Right lobe of liver (tissue), 4 donors: Measurements from ENCODE around the gene TGFB1I1.

Experiments used
- CTCF ChIP-seq, 4 donors: fragments of 200-600 bp in 3 of 4; fragments of 450-650 bp in 1 of 4; IDR thresholded peaks; one replicate each; pipeline versions ENCODE4 v1.5.1 to v1.8.0; 2016 to 2022; ENCODE audit warnings: antibody characterized with exemption in 4 of 4, mild to moderate bottlenecking in 2 of 4
- POLR2A ChIP-seq: fragments of 450-650 bp; IDR thresholded peaks from one replicate; pipeline ENCODE4 v1.6.1; 2017; ENCODE audit warnings: antibody characterized with exemption, mild to moderate bottlenecking
- donor health status: DM: no; HTN: no; CAD: no.
- donor health status: DM: no; HTN: no; CAD: no.
- donor health status: DM: no; HTN: yes; CAD: no.

- TF ChIP-seq CTCF (IDR thresholded peaks at IDR 0.05) (no peak), POLR2A (no peak)
These were observed 19.9 kb downstream of the TGFB1I1 start for GRCh38 chr16:31491778-31492418.
